Mesodermal cell (in vitro differentiated cells): ENCODE data around the gene IKZF1.

Experiments used
- H3K27ac ChIP-seq: 2 replicates; pipeline ENCODE4 v1.7.0; 2013; ENCODE audit warnings: mild to moderate bottlenecking, low read depth, low read length, moderate library complexity; ENCODE audit not compliant: severe bottlenecking
- H3K36me3 ChIP-seq: 2 replicates; pipeline ENCODE4 v1.7.1; 2013; ENCODE audit warnings: mild to moderate bottlenecking, low read length, moderate library complexity; ENCODE audit not compliant: control insufficient read depth, insufficient read depth
- H3K4me1 ChIP-seq: one replicate; pipeline ENCODE4 v1.7.1; 2013; ENCODE audit warnings: mild to moderate bottlenecking, low read length; ENCODE audit not compliant: insufficient read depth, control insufficient read depth, poor library complexity, severe bottlenecking
- H3K4me3 ChIP-seq: 2 replicates; pipeline ENCODE4 v1.7.0; 2013; ENCODE audit warnings: low read length, control low read depth, mild to moderate bottlenecking; ENCODE audit not compliant: insufficient read depth, poor library complexity, severe bottlenecking; ENCODE audit errors: extremely low read depth
- H3K9me3 ChIP-seq: 2 replicates; pipeline ENCODE4 v1.7.1; 2013; ENCODE audit warnings: mild to moderate bottlenecking, low read length, moderate library complexity; ENCODE audit not compliant: control insufficient read depth
- WGBS, 2 experiments: methylation state at CpG; one replicate each; pipeline ENCODE4 v1.1.5; 2013; ENCODE audit warnings: missing lambda C conversion rate in 2 of 2; ENCODE audit not compliant: insufficient coverage in 2 of 2; 5-methylcytosine and 5-hydroxymethylcytosine counted together

Gene IKZF1

GRCh38 chr7:50302486-50303334 lies 1.8 kb upstream of the IKZF1 start:
- Histone ChIP-seq H3K9me3 (no peaks in the 10 kb centered on the region), H3K36me3 (no peaks in the 10 kb centered on the region), H3K27ac (no peak overlapping the region), H3K4me3 (no peak overlapping the region), H3K4me1 (peaks cover 7% of the 10 kb centered on the region)
- 87 to 90% methylated on average over 20 to 25 of the region's 28 CpGs for WGBS, 2 experiments

- Histone ChIP-seq H3K9me3 (no peaks in the 10 kb centered on the region), H3K27ac (no peak overlapping the region), H3K36me3 (no peaks in the 10 kb centered on the region), H3K4me1 (peaks cover 7% of the 10 kb centered on the region), H3K4me3 (peak overlapping the region; percentile 52)
- 23 to 25% methylated on average over 41 to 58 of the region's 100 CpGs for WGBS, 2 experiments
Observed at GRCh38 chr7:50303335-50304128, 984 bp upstream of the IKZF1 start.

- Histone ChIP-seq H3K4me1 (peaks cover 7% of the 10 kb centered on the region), H3K27ac (no peak overlapping the region), H3K9me3 (no peaks in the 10 kb centered on the region), H3K4me3 (peak overlapping the region; percentile 52), H3K36me3 (no peaks in the 10 kb centered on the region)
- WGBS, 2 experiments, result 16 to 19% methylated on average over 11 to 12 of the region's 20 CpGs
Observed at GRCh38 chr7:50304911-50305582, 531 bp downstream of the IKZF1 start.

- Histone ChIP-seq H3K27ac (no peak overlapping the region), H3K9me3 (no peaks in the 10 kb centered on the region), H3K4me1 (peaks cover 7% of the 10 kb centered on the region), H3K36me3 (no peaks in the 10 kb centered on the region), H3K4me3 (no peak overlapping the region)
- 65% methylated on average over 2 of the region's 11 CpGs; no CpG with 5 or more reads in 1 of the 2 experiments for WGBS, 2 experiments
Observed at GRCh38 chr7:50305583-50306493, 1.3 kb downstream of the IKZF1 start.

- Histone ChIP-seq H3K27ac (no peak overlapping the region), H3K4me3 (no peak overlapping the region), H3K4me1 (peaks cover 7% of the 10 kb centered on the region), H3K9me3 (no peaks in the 10 kb centered on the region), H3K36me3 (no peaks in the 10 kb centered on the region)
- WGBS, 2 experiments, result 64 to 75% methylated on average over 6 of the region's 10 CpGs
Observed at GRCh38 chr7:50306494-50307367, 2.2 kb downstream of the IKZF1 start.

GRCh38 chr7:50307368-50308032 lies 3.0 kb downstream of the IKZF1 start:
- Histone ChIP-seq H3K27ac (no peak overlapping the region), H3K4me1 (peaks cover 7% of the 10 kb centered on the region), H3K9me3 (no peaks in the 10 kb centered on the region), H3K36me3 (no peaks in the 10 kb centered on the region), H3K4me3 (no peak overlapping the region)
- WGBS, 2 experiments, result 53 to 57% methylated on average over 7 of the region's 10 CpGs

GRCh38 chr7:50308203-50308531 lies 3.7 kb downstream of the IKZF1 start:
- no peaks in the 10 kb centered on the region for H3K36me3 ChIP-seq
- no peaks in the 10 kb centered on the region for H3K9me3 ChIP-seq
- H3K27ac ChIP-seq, result no peak overlapping the region
- H3K4me1 ChIP-seq, result peaks cover 7% of the 10 kb centered on the region
- WGBS, 2 experiments, result 96 to 100% methylated on average over 2 to 3 of the region's 3 CpGs
- no peak overlapping the region for H3K4me3 ChIP-seq

GRCh38 chr7:50308532-50309385 lies 4.2 kb downstream of the IKZF1 start:
- WGBS, 2 experiments, result 73 to 87% methylated on average over 14 to 15 of the region's 18 CpGs
- H3K4me3 ChIP-seq, result no peak overlapping the region

More at GRCh38 chr7:50308532-50309385, 4.2 kb downstream of the IKZF1 start:
- H3K9me3 ChIP-seq, result no peaks in the 10 kb centered on the region
- peaks cover 7% of the 10 kb centered on the region for H3K4me1 ChIP-seq
- H3K27ac ChIP-seq, result no peak overlapping the region
- H3K36me3 ChIP-seq, result no peaks in the 10 kb centered on the region
